Adrenal gland (tissue), 12 donors: ENCODE results near the gene AGAP5. TPM values are rescaled to one million over a fixed set of nuclear protein-coding genes. Genes with fewer than 3 reads are reported as not detected.
"Not testable (repeated sequence)": the region's sequence is repeated elsewhere in the genome, so short reads cannot be mapped to it uniquely, and the experiment has no call there.

Experiments used
- DNase-seq, 7 donors: peaks; one replicate each; pipeline ENCODE4 v3.0.0-alpha.2; 2019 to 2020
- H3K27ac ChIP-seq, 5 donors: fragments of 200-600 bp; sonication (generic) in 4 of 5; 1 replicate in 3 of 5; 2 replicates in 2 of 5; pipeline versions ENCODE4 v1.5.1 to v1.8.0; 2016 to 2020; ENCODE audit warnings: mild to moderate bottlenecking in 1 of 5
- H3K27me3 ChIP-seq: fragments of 200-600 bp; 2 replicates; pipeline ENCODE4 v1.8.0; 2021
- H3K36me3 ChIP-seq, 2 donors: fragments of 200-600 bp; replicated peaks in 1 of 2; 1 replicate in 1 of 2; 2 replicates in 1 of 2; pipeline versions ENCODE4 v1.5.1 to v1.8.0; 2018 to 2022
- H3K4me1 ChIP-seq, 2 donors: fragments of 200-600 bp; replicated peaks in 1 of 2; 1 replicate in 1 of 2; 2 replicates in 1 of 2; pipeline versions ENCODE4 v1.5.1 to v1.8.0; 2018 to 2021
- H3K4me3 ChIP-seq, 4 donors: fragments of 200-600 bp; sonication (generic) in 3 of 4; one replicate each; pipeline ENCODE4 v1.5.1; 2016 to 2018
- H3K9me3 ChIP-seq, 3 donors: fragments of 200-600 bp; sonication (generic) in 1 of 3; replicated peaks in 1 of 3; 1 replicate in 2 of 3; 2 replicates in 1 of 3; pipeline versions ENCODE4 v1.5.1 to v1.8.0; 2016 to 2021
- POLR2A ChIP-seq, 2 donors: fragments of 450-650 bp; IDR thresholded peaks; one replicate each; pipeline ENCODE4 v1.6.1; 2017; ENCODE audit warnings: antibody characterized with exemption in 2 of 2, mild to moderate bottlenecking in 2 of 2, moderate library complexity in 1 of 2
- WGBS, 4 donors: extraction: QIAGEN DNeasy Blood & Tissue Kit in 2 of 4; methylation state at CpG; one replicate each; pipeline versions ENCODE4 v1.1.5 to v1.1.7; 2013 to 2017; 5-methylcytosine and 5-hydroxymethylcytosine counted together
- intact Hi-C, 2 donors: fragments of 100-400 bp; cut with DNase I; formaldehyde crosslinking; loops; one replicate each; pipeline versions ENCODE4 v1.14.1 to v1.15.0; 2022 to 2023
- polyA plus RNA-seq, 3 donors: library from polyadenylated mRNA; stranded (reverse); fragments of 200-250 nt in 2 of 3; fragments of 350-450 nt in 1 of 3; fragmentation: Illumina TruSeq in 1 of 3; extraction: RNeasy Lipid Tissue Mini Kit (QIAGEN cat#74804) in 1 of 3; gene quantifications; one replicate each; pipeline ENCODE4 v1.2.3, GENCODE V29; 2013 to 2014
- total RNA-seq, 9 donors: library from RNA; depleted of rRNA in 4 of 9; stranded (reverse); fragments of >200 nt in 4 of 9; fragments of 120-200 nt in 1 of 9; fragmentation: NEBNext Ultra II Directional in 1 of 9; extraction: Animal tissue kit (Norgen Biotek cat#: 25700) in 1 of 9; gene quantifications; one replicate each; pipeline versions ENCODE4 v1.1.0 to v1.2.4, GENCODE V29; 2013 to 2023
- TF ChIP-seq, protein P1 (sequence below), 6 experiments: fragments of 450-650 bp in 4 of 6; fragments of 200-600 bp in 2 of 6; sonication (generic) in 1 of 6; IDR thresholded peaks; 1 replicate in 5 of 6; 2 replicates in 1 of 6; pipeline versions ENCODE4 v1.5.1 to v1.8.0; 2016 to 2021; ENCODE audit warnings: antibody characterized with exemption in 6 of 6, mild to moderate bottlenecking in 2 of 6, moderate library complexity in 1 of 6
- donor health status: healthy with polysubstance abuse.
- donor health status: Bipolar disorder and iron deficiency.
- donor health status: DM: yes; HTN: yes; CAD: no.
- donor health status: DM: no; HTN: no; CAD: no.
- donor health status: DM: no; HTN: no; CAD: no.
- donor health status: DM: yes; HTN: yes; CAD: no.

AGAP5 gene
- total and polyA plus RNA-seq, 12 donors: 4.6 to 19.0 (median 7.4) TPM

DNA sequence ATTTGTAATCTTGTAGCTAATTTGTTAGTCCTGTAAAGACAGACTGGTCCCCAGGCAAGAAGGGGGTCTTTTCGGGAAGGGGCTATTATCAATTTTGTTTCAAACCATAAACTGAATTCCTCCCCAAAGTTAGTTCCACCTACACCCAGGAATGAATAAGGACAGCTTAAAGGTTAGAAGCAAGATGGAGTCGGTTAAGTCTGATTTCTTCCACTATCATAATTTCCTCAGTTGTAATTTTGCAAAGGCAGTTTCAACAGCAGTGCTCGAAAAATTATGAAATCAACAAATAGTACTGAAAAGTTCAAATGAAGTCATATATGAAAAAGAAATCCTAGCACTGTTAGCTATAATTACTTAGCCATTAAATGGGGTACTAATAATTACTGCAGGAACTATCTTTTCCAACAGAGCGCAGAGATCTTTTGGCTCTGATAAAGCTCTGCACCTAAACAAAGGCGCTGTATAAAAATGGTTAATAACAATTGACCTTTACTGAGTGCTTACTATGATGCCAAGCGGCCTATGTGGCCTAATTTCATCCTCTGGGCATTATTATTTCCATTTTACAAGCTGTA lies 45.5 kb upstream of the AGAP5 start:
- 31 to 38% (median 36%) methylated on average over 6 of the region's 6 CpGs for WGBS, 4 donors

DNA sequence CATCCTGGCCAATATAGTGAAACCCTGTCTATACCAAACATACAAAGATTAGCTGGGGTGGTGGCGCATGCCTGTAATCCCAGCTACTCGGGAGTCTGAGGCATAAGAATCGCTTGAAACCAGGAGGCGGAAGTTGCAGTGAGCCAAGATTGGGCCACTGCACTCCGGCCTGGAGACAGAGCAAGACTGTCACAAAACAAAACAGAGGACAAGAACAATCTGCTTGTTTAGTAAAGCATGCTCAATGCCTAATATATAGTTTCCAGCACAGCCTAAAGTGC lies 44.5 kb upstream of the AGAP5 start:
- peak overlapping the region in 2 of 5 donors; percentile 93 to 98 for H3K27ac ChIP-seq
- no peaks in the 10 kb centered on the region for H3K27me3 ChIP-seq
- H3K36me3 ChIP-seq: peaks cover 0 to 16% of the 10 kb centered on the region in 2 donors
- WGBS, 4 donors: 92 to 98% (median 94%) methylated on average over 5 of the region's 5 CpGs
- DNase-seq: peak in 1 of 7 donors; percentile 20
- H3K4me1 ChIP-seq: peaks cover 22 to 35% of the 10 kb centered on the region in 2 donors
- intact Hi-C loops: no loop called here
- H3K9me3 ChIP-seq: no peaks in the 10 kb centered on the region
- TF ChIP-seq POLR2A (IDR thresholded peaks at IDR 0.05): no peak
- TF ChIP-seq, protein P1, sequence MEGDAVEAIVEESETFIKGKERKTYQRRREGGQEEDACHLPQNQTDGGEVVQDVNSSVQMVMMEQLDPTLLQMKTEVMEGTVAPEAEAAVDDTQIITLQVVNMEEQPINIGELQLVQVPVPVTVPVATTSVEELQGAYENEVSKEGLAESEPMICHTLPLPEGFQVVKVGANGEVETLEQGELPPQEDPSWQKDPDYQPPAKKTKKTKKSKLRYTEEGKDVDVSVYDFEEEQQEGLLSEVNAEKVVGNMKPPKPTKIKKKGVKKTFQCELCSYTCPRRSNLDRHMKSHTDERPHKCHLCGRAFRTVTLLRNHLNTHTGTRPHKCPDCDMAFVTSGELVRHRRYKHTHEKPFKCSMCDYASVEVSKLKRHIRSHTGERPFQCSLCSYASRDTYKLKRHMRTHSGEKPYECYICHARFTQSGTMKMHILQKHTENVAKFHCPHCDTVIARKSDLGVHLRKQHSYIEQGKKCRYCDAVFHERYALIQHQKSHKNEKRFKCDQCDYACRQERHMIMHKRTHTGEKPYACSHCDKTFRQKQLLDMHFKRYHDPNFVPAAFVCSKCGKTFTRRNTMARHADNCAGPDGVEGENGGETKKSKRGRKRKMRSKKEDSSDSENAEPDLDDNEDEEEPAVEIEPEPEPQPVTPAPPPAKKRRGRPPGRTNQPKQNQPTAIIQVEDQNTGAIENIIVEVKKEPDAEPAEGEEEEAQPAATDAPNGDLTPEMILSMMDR (IDR thresholded peaks at IDR 0.05): no peak
- no peak overlapping the region for H3K4me3 ChIP-seq

More for the DNA sequence above, 45.5 kb upstream of the AGAP5 start:
- Histone ChIP-seq H3K4me3 (peak overlapping the region; percentile 34 to 87 (median 73)), H3K36me3 (peaks cover 0 to 22% of the 10 kb centered on the region in 2 donors), H3K4me1 (peaks cover 22 to 35% of the 10 kb centered on the region in 2 donors), H3K9me3 (no peaks in the 10 kb centered on the region), H3K27ac (peak overlapping the region; percentile 77 to 98 (median 90)), H3K27me3 (no peaks in the 10 kb centered on the region)
- DNase-seq: no peak
- TF ChIP-seq, protein P1 (IDR thresholded peaks at IDR 0.05): no peak
- TF ChIP-seq POLR2A (IDR thresholded peaks at IDR 0.05): no peak
- intact Hi-C loops: no loop called here

DNA sequence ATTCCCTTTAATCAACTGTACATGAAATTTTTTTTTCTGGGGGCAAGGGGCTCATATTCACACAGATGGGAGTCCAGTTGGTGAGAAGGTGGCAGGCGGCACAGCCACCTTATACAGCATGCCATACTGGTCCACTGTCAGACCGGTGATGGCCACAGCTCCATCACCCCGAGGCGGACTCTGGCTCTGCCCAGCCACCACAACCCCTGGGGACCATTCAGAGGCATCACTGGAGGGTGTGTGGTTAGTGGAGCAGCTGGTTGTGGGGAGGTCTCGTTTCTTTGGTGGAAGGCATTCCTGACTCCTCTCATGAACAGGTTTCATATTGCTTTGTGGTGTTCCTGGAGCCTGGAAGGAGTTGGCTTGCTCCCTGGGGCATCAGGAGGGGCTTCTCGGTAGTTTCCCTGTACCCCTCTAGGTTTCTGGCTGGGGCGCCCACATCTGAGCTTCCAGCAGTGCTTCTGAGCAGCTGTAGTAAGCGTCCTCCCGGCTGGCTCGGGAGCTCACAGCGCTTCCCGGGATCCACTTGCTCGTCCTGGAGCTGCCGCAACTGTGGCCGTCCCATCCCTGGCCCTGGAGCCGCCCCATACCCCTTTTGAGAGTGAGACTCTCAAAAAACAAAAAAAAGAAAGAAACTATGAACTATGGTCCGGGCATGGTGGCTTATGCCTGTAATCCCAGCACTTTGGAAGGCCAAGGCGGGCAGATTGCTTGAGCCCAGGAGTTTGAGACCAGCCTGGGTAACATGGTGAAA lies 42.8 kb upstream of the AGAP5 start:
- H3K27me3 ChIP-seq, H3K9me3 ChIP-seq, H3K27ac ChIP-seq, H3K4me3 ChIP-seq, DNase-seq, intact Hi-C loops: not testable (repeated sequence)
- Histone ChIP-seq H3K36me3 (peaks cover 0 to 16% of the 10 kb centered on the region in 2 donors), H3K4me1 (peaks cover 16 to 25% of the 10 kb centered on the region in 2 donors)
- 94 to 98% (median 95%) methylated on average over 8 to 18 of the region's 18 CpGs for WGBS, 4 donors

DNA sequence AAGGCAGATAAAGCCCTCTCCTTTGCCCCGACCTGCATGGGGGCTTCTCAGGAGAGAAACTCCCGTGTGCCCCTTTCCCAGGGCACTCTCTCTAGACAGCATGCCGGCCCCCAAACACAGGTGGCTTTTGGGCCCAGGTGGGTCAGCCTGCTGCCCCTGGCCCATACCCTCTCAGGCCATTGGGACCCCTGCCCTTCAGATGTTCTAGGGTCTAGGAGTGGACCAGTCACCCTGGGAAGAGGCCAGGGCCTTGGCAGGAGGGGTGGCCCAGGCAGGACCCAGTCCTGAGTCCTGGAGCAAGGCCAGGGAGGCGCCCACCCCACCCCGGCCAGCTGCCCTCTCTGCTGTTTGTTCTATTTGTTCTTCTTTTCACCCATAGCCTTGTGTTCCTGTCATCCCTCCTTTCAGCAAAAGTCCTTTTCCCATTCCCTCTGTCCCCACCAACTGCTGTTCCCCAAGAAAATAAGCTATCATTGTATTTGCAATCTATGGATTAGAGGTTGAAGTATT lies 36.9 kb upstream of the AGAP5 start:
- intact Hi-C loops: no loop called here
- 77 to 97% (median 90%) methylated on average over 3 to 5 of the region's 5 CpGs for WGBS, 4 donors
- Histone ChIP-seq H3K9me3 (no peaks in the 10 kb centered on the region), H3K27ac (no peak overlapping the region), H3K4me3 (no peak overlapping the region), H3K27me3 (no peaks in the 10 kb centered on the region), H3K4me1 (peaks cover 4 to 13% of the 10 kb centered on the region in 2 donors), H3K36me3 (peaks cover 0 to 47% of the 10 kb centered on the region in 2 donors)
- TF ChIP-seq POLR2A (IDR thresholded peaks at IDR 0.05): no peak
- TF ChIP-seq, protein P1 (IDR thresholded peaks at IDR 0.05): no peak
- DNase-seq: no peak
